Breast epithelium (tissue), 4 donors: ENCODE data around the gene TXNL4A. TPM values are rescaled to one million over a fixed set of nuclear protein-coding genes. Genes with fewer than 3 reads are reported as not detected.
A peak's percentile ranks its signal among the peaks of the same experiment; 100 is the strongest.

Source experiments
- DNase-seq, 2 donors: peaks; one replicate each; pipeline ENCODE4 v3.0.0-alpha.2; 2019; ENCODE audit warnings: low spot score in 2 of 2
- H3K27ac ChIP-seq, 2 donors: fragments of 200-600 bp; sonication (generic) in 1 of 2; one replicate each; pipeline ENCODE4 v1.5.1; 2016 to 2019; ENCODE audit warnings: mild to moderate bottlenecking in 1 of 2
- H3K27me3 ChIP-seq, 2 donors: fragments of 200-600 bp; sonication (generic) in 1 of 2; one replicate each; pipeline versions ENCODE4 v1.5.1 to v1.6.0; 2017 to 2019; ENCODE audit warnings: control low read depth in 1 of 2, mild to moderate bottlenecking in 1 of 2
- H3K36me3 ChIP-seq: fragments of 200-600 bp; one replicate; pipeline ENCODE4 v1.5.1; 2019
- H3K4me1 ChIP-seq, 2 donors: fragments of 200-600 bp; sonication (generic); one replicate each; pipeline ENCODE4 v1.5.1; 2016 to 2019; ENCODE audit warnings: control low read depth in 1 of 2
- H3K4me3 ChIP-seq, 3 donors: fragments of 200-600 bp; sonication (generic); 1 replicate in 2 of 3; 2 replicates in 1 of 3; pipeline ENCODE4 v1.5.1; 2016 to 2019; ENCODE audit warnings: mild to moderate bottlenecking in 3 of 3, moderate library complexity in 2 of 3
- H3K9me3 ChIP-seq, 2 donors: fragments of 200-600 bp; sonication (generic) in 1 of 2; one replicate each; pipeline ENCODE4 v1.5.1; 2016 to 2019; ENCODE audit warnings: control low read depth in 1 of 2
- CTCF ChIP-seq, 3 donors: fragments of 450-650 bp; IDR thresholded peaks; one replicate each; pipeline ENCODE4 v1.5.1; 2016 to 2017; ENCODE audit warnings: antibody characterized with exemption in 3 of 3, mild to moderate bottlenecking in 3 of 3, moderate library complexity in 3 of 3
- POLR2A ChIP-seq: fragments of 450-650 bp; IDR thresholded peaks from one replicate; pipeline ENCODE4 v1.6.1; 2016; ENCODE audit warnings: antibody characterized with exemption, mild to moderate bottlenecking, moderate library complexity
- POLR2AphosphoS5 ChIP-seq, 3 donors: sonication (generic); formaldehyde crosslinking; IDR thresholded peaks; one replicate each; pipeline ENCODE4 v1.6.1; 2017; ENCODE audit warnings: antibody characterized with exemption in 3 of 3
- intact Hi-C: fragments of 100-400 bp; cut with DNase I; formaldehyde crosslinking; loops from one replicate; pipeline ENCODE4 v1.15.1; 2023; ENCODE audit warnings: low total_unique reads
- total RNA-seq, 3 donors: library from RNA; depleted of rRNA; stranded (reverse); fragments of >200 nt; gene quantifications; one replicate each; pipeline ENCODE4 v1.1.0, GENCODE V29; 2016

Gene TXNL4A
- 10 to 100 TPM; 21.4 to 39.2 (median 23.9) TPM for total RNA-seq

- peak; percentile 70 to 75 for DNase-seq
- Histone ChIP-seq H3K4me3 (peak within 1 kb of the TSS; percentile 89 to 91 (median 90)), H3K36me3 (no peaks in the 10 kb centered on the region), H3K9me3 (no peaks in the 10 kb centered on the region), H3K4me1 (peaks cover 4 to 11% of the 10 kb centered on the region in 2 donors), H3K27me3 (no peaks in the 10 kb centered on the region), H3K27ac (peak within 1 kb of the TSS; percentile 94 to 98)
- peak; percentile 48 for TF ChIP-seq POLR2A
- peak; percentile 58 to 94 (median 94) for TF ChIP-seq POLR2AphosphoS5 (IDR thresholded peaks at IDR 0.05)
- peak in 1 of 3 donors; percentile 14 for TF ChIP-seq CTCF (IDR thresholded peaks at IDR 0.05)
- intact Hi-C loops, result no loop called here
These were observed at the start of gene TXNL4A for GRCh38 chr18:79988451-79989194. Gene TXNL4A (minus strand): TSS chr18:79988563. CDS start chr18:79988392, 171 bp downstream.

GRCh38 chr18:80037300-80037699 is 48.9 kb upstream of the TXNL4A start:
- Histone ChIP-seq H3K27me3 (no peaks in the 10 kb centered on the region), H3K9me3 (no peaks in the 10 kb centered on the region), H3K4me1 (peaks cover 3 to 6% of the 10 kb centered on the region in 2 donors), H3K36me3 (peaks cover 7% of the 10 kb centered on the region), H3K27ac (no peak overlapping the region), H3K4me3 (no peak overlapping the region)
- DNase-seq, result no peak
- TF ChIP-seq POLR2A (no peak), CTCF (IDR thresholded peaks at IDR 0.05) (no peak), POLR2AphosphoS5 (IDR thresholded peaks at IDR 0.05) (no peak)
- intact Hi-C loops, result no loop called here

GRCh38 chr18:80035997-80036396 is 47.6 kb upstream of the TXNL4A start:
- no peaks in the 10 kb centered on the region for H3K27me3 ChIP-seq
- H3K27ac ChIP-seq, result no peak overlapping the region
- TF ChIP-seq POLR2A (no peak), POLR2AphosphoS5 (IDR thresholded peaks at IDR 0.05) (no peak), CTCF (IDR thresholded peaks at IDR 0.05) (no peak)
- H3K4me1 ChIP-seq, result peaks cover 3 to 6% of the 10 kb centered on the region in 2 donors
- intact Hi-C loops, result no loop called here
- peaks cover 7% of the 10 kb centered on the region for H3K36me3 ChIP-seq
- no peak for DNase-seq
- no peak overlapping the region for H3K4me3 ChIP-seq
- peaks cover 0 to 1% of the 10 kb centered on the region in 2 donors for H3K9me3 ChIP-seq

- no peak for DNase-seq
- TF ChIP-seq CTCF (IDR thresholded peaks at IDR 0.05), result no peak
- TF ChIP-seq POLR2AphosphoS5 (IDR thresholded peaks at IDR 0.05), result no peak
- no peak for TF ChIP-seq POLR2A
- H3K27me3 ChIP-seq, result no peaks in the 10 kb centered on the region
- H3K4me3 ChIP-seq, result peak overlapping the region; percentile 72 to 81 (median 80)
- peaks cover 7% of the 10 kb centered on the region for H3K36me3 ChIP-seq
- peak overlapping the region; percentile 85 to 90 for H3K27ac ChIP-seq
- peaks cover 3 to 6% of the 10 kb centered on the region in 2 donors for H3K4me1 ChIP-seq
- peaks cover 4 to 6% of the 10 kb centered on the region in 2 donors for H3K9me3 ChIP-seq
- intact Hi-C loops, result no loop called here
These were observed 46.6 kb upstream of the TXNL4A start for GRCh38 chr18:80034852-80035406.
